ENCODE results near the gene EGFR.

EGFR gene

DNA sequence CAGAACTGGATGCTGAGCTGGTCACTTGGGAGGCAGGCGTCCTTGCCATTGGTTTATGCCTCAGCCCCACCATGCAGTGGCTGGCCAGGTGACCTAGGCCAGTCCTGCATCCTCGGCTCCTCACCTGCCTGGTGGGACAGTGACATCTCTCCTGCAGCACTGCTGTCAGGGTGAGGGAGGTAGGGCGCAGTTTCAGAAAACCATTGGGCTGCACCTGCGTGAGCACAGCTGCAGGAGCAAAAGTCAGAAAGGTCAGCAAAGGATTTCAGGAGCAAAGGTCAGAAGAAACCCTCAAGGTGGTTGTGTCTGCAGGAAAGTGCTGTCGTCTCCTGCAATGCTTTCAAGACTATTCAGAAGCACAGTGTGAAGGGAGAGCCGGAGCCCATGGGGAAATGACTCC is 48.1 kb downstream of the EGFR start:
- TF ChIP-seq, protein P1, sequence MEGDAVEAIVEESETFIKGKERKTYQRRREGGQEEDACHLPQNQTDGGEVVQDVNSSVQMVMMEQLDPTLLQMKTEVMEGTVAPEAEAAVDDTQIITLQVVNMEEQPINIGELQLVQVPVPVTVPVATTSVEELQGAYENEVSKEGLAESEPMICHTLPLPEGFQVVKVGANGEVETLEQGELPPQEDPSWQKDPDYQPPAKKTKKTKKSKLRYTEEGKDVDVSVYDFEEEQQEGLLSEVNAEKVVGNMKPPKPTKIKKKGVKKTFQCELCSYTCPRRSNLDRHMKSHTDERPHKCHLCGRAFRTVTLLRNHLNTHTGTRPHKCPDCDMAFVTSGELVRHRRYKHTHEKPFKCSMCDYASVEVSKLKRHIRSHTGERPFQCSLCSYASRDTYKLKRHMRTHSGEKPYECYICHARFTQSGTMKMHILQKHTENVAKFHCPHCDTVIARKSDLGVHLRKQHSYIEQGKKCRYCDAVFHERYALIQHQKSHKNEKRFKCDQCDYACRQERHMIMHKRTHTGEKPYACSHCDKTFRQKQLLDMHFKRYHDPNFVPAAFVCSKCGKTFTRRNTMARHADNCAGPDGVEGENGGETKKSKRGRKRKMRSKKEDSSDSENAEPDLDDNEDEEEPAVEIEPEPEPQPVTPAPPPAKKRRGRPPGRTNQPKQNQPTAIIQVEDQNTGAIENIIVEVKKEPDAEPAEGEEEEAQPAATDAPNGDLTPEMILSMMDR (IDR thresholded peaks at IDR 0.05; ENCODE audit: low read length): no peak
- TF ChIP-seq EZH2 (IDR thresholded peaks at IDR 0.05; ENCODE audit: borderline replicate concordance, low read length): no peak
- no peaks in the 10 kb centered on the region for H3F3A ChIP-seq (ENCODE audit: insufficient read depth, low read length)
- no peak overlapping the region for H3K4me2 ChIP-seq (ENCODE audit: low read length)
- no peaks in the 10 kb centered on the region for H3K9me2 ChIP-seq (ENCODE audit: low read depth, low read length)
- no peaks in the 10 kb centered on the region for H3K79me2 ChIP-seq (ENCODE audit: insufficient read depth, low read length)
- H2AFZ ChIP-seq (ENCODE audit: low read length): no peak overlapping the region
- H3K4me3 ChIP-seq (ENCODE audit: low read depth, low read length, poor library complexity, severe bottlenecking): no peak overlapping the region
- H3K27me3 ChIP-seq (ENCODE audit: insufficient read depth, low read length): peaks cover 14% of the 10 kb centered on the region; the same call in 1 of the 2 replicates
- no peaks in the 10 kb centered on the region for H4K20me1 ChIP-seq (ENCODE audit: insufficient read depth, low read length)
- H3K4me1 ChIP-seq (ENCODE audit: insufficient read depth, low read length, severe bottlenecking): no peaks in the 10 kb centered on the region
- no peaks in the 10 kb centered on the region for H3K9me3 ChIP-seq (ENCODE audit: low read length)
- no peak overlapping the region for H3K27ac ChIP-seq (ENCODE audit: low read depth, low read length, poor library complexity, severe bottlenecking)
- no peaks in the 10 kb centered on the region for H3K36me3 ChIP-seq (ENCODE audit: insufficient read depth, low read length)
- H3K9ac ChIP-seq (ENCODE audit: low read length): no peak overlapping the region

DNA sequence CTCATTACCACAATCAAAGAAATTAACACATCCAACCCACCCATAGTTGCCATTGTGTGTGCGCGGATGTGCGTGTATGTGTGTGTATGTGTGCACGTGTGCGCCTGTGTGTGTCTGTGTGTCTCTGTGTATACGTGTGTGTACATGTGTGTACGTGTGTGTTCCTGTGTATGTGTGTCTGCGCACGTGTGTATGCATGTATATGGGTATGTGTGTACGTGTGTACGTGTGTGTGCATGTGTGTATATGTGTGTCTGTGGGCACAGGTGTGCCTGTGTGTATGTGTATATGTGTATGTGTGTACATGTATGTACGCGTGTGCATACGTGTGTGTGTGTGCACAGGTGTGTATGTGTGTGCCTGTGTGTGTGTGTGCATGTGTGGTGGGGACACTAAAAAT is 48.9 kb downstream of the EGFR start:
- H3K4me2 ChIP-seq (ENCODE audit: low read length): no peak overlapping the region
- no peak overlapping the region for H3K9ac ChIP-seq (ENCODE audit: low read length)
- no peaks in the 10 kb centered on the region for H3K4me1 ChIP-seq (ENCODE audit: insufficient read depth, low read length, severe bottlenecking)
- H4K20me1 ChIP-seq (ENCODE audit: insufficient read depth, low read length): no peaks in the 10 kb centered on the region
- no peak overlapping the region for H2AFZ ChIP-seq (ENCODE audit: low read length)
- no peaks in the 10 kb centered on the region for H3K79me2 ChIP-seq (ENCODE audit: insufficient read depth, low read length)
- no peaks in the 10 kb centered on the region for H3K9me2 ChIP-seq (ENCODE audit: low read depth, low read length)
- peaks cover 9% of the 10 kb centered on the region; the same call in 1 of the 2 replicates for H3K27me3 ChIP-seq (ENCODE audit: insufficient read depth, low read length)
- H3K9me3 ChIP-seq (ENCODE audit: low read length): no peaks in the 10 kb centered on the region
- TF ChIP-seq EZH2 (IDR thresholded peaks at IDR 0.05; ENCODE audit: borderline replicate concordance, low read length): no peak
- TF ChIP-seq, protein P1 (IDR thresholded peaks at IDR 0.05; ENCODE audit: low read length): no peak
- no peaks in the 10 kb centered on the region for H3F3A ChIP-seq (ENCODE audit: insufficient read depth, low read length)
- H3K27ac ChIP-seq (ENCODE audit: low read depth, low read length, poor library complexity, severe bottlenecking): no peak overlapping the region
- H3K4me3 ChIP-seq (ENCODE audit: low read depth, low read length, poor library complexity, severe bottlenecking): no peak overlapping the region
- no peaks in the 10 kb centered on the region for H3K36me3 ChIP-seq (ENCODE audit: insufficient read depth, low read length)

DNA sequence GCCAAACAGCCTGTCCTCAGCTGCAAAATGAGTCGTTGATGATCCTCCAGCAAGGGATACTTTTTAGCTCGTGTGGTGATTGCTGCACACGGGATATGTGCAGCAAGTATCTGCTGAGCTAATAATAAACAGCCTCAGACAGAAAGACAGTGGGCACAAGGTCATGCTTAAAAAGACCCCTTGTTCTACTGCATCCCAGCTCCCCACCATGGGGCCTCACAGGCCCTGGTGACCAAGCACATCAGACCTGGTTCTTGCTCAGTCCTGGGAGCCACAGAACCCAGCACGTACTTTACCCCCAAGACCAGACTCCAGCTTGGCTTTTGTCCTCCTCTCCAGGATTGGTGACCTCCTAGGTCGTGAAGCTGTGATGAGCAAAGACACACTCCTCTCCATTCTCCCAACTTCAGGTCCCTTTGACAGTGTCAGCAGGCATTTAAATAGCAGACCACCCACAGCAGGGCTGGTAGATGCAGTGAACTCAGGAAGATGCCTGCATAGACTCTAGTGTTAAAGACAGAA is 50.5 kb downstream of the EGFR start:
- no peak overlapping the region for H3K27ac ChIP-seq (ENCODE audit: low read depth, low read length, poor library complexity, severe bottlenecking)
- no peak overlapping the region for H3K4me3 ChIP-seq (ENCODE audit: low read depth, low read length, poor library complexity, severe bottlenecking)
- H3F3A ChIP-seq (ENCODE audit: insufficient read depth, low read length): no peaks in the 10 kb centered on the region
- no peaks in the 10 kb centered on the region for H3K9me3 ChIP-seq (ENCODE audit: low read length)
- H3K79me2 ChIP-seq (ENCODE audit: insufficient read depth, low read length): no peaks in the 10 kb centered on the region
- H3K9me2 ChIP-seq (ENCODE audit: low read depth, low read length): no peaks in the 10 kb centered on the region
- no peaks in the 10 kb centered on the region for H3K4me1 ChIP-seq (ENCODE audit: insufficient read depth, low read length, severe bottlenecking)
- H3K9ac ChIP-seq (ENCODE audit: low read length): no peak overlapping the region
- H3K4me2 ChIP-seq (ENCODE audit: low read length): no peak overlapping the region
- no peak for TF ChIP-seq EZH2 (IDR thresholded peaks at IDR 0.05; ENCODE audit: borderline replicate concordance, low read length)
- TF ChIP-seq, protein P1 (IDR thresholded peaks at IDR 0.05; ENCODE audit: low read length): no peak
- H3K27me3 ChIP-seq (ENCODE audit: insufficient read depth, low read length): peaks cover 9% of the 10 kb centered on the region; the same call in 1 of the 2 replicates
- no peaks in the 10 kb centered on the region for H4K20me1 ChIP-seq (ENCODE audit: insufficient read depth, low read length)
- no peaks in the 10 kb centered on the region for H3K36me3 ChIP-seq (ENCODE audit: insufficient read depth, low read length)
- no peak overlapping the region for H2AFZ ChIP-seq (ENCODE audit: low read length)

Data from OCI-LY1 (cell line).